ENCODE data around the gene DYNC2H1. TPM values are rescaled to one million over a fixed set of nuclear protein-coding genes. Genes with fewer than 3 reads are reported as not detected.

DYNC2H1 gene
- total and polyA plus RNA-seq, 9 donors: 13.5 to 49.1 (median 26.2) TPM

GRCh38 chr11:103406357-103406756 is 297.1 kb downstream of the DYNC2H1 start:
- DNase-seq: no peak
- no peak overlapping the region for H3K27ac ChIP-seq
- H3K9me3 ChIP-seq: no peaks in the 10 kb centered on the region
- no peaks in the 10 kb centered on the region for H3K4me1 ChIP-seq (ENCODE audit: insufficient read depth)
- no peak overlapping the region for H3K4me3 ChIP-seq
- no peaks in the 10 kb centered on the region for H3K27me3 ChIP-seq
- no peak for TF ChIP-seq CTCF (IDR thresholded peaks at IDR 0.05)
- TF ChIP-seq EP300 (IDR thresholded peaks at IDR 0.05): no peak
- no peak for TF ChIP-seq POLR2A (IDR thresholded peaks at IDR 0.05)
- whole genome bisulfite sequencing, 3 donors: 86 to 95% (median 91%) methylated on average over 3 of the region's 3 CpGs
- intact Hi-C loops (cut with DNase I): no loop called here
- H3K36me3 ChIP-seq: no peaks in the 10 kb centered on the region

DNA sequence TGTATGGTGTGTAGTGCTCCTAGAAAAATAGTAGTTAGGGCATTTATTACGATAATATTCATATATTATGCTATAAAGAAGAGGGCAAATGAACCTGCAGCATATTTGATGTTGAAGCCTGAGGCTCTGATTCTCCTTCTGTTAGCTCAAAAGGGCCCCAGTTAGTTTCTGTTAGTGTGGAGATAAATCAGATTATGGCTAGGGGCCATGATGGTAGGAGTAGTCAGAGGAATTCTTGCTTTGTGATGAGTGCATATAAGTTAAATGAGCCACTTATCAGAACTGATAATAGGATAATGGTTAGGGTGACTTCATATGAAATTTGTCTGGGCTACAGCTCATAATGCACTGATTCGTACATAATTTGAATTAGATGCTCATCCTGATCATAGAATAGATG is 298.4 kb downstream of the DYNC2H1 start:
- H3K4me3 ChIP-seq: no peak overlapping the region
- no peaks in the 10 kb centered on the region for H3K4me1 ChIP-seq (ENCODE audit: insufficient read depth)
- H3K36me3 ChIP-seq: no peaks in the 10 kb centered on the region
- H3K27me3 ChIP-seq: no peaks in the 10 kb centered on the region
- no peak for TF ChIP-seq CTCF (IDR thresholded peaks at IDR 0.05)
- no peak for TF ChIP-seq EP300 (IDR thresholded peaks at IDR 0.05)
- no peak for TF ChIP-seq POLR2A (IDR thresholded peaks at IDR 0.05)
- intact Hi-C loops (cut with DNase I): no loop called here
- H3K9me3 ChIP-seq: no peaks in the 10 kb centered on the region
- H3K27ac ChIP-seq: no peak overlapping the region
- no peak for DNase-seq
- 95 to 96% (median 95%) methylated on average over 2 of the region's 2 CpGs for WGBS, 3 donors

DNA sequence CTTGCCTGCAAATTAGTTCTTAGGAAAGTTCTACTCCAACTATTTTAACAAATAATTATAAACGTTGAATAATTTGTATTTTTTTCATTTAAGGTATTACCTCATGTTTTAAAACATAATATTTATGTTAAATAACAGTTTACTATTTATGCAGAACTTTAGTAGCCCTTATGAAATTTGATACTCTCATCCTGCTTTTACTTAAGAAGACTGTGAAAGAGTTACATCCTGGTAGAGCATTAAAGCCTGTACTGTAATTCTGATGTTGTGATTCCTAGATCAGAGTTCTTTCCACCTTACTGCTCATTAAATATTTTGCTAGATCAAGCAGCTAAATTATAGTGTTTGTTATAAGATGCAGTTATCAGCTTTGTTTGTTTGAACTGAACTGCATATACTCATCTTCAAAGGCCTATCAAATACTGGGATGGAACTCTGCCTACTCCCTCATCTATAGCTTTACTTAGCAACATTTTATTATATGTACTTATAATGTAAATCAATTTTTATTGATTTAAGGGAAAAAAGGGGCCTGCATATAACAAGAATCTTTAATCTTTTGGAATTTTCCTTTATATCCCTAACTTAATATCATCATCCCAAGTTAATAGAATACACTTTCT is 304.2 kb downstream of the DYNC2H1 start:
- WGBS, 3 donors: 14 to 34% (median 17%) methylated on average over 1 of the region's 1 CpG
- intact Hi-C loops (cut with DNase I): no loop called here
- Histone ChIP-seq H3K4me1 (ENCODE audit: insufficient read depth) (no peaks in the 10 kb centered on the region), H3K36me3 (no peaks in the 10 kb centered on the region), H3K27me3 (no peaks in the 10 kb centered on the region), H3K27ac (no peak overlapping the region), H3K9me3 (no peaks in the 10 kb centered on the region), H3K4me3 (no peak overlapping the region)
- no peak for TF ChIP-seq CTCF (IDR thresholded peaks at IDR 0.05)
- no peak for TF ChIP-seq POLR2A (IDR thresholded peaks at IDR 0.05)
- TF ChIP-seq EP300 (IDR thresholded peaks at IDR 0.05): no peak
- DNase-seq: no peak

DNA sequence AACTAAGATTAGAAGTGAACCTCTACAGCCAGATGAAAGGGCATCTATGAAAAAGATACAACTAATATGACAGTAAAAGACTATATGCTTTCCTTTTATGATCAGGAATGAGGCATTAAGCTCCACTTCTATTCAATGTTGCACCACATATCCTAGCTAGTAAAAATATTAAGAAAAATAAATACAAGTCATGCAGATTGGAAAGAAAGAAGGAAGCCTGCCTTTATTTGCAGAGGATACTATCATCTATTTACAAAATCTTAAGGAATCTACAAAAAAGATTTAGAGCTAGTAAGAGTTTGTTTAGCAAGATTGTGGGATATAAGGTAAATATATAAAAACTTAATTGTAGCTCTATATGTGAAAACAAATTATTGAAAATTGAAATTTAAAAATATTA is 308.8 kb downstream of the DYNC2H1 start:
- Histone ChIP-seq H3K9me3 (no peaks in the 10 kb centered on the region), H3K36me3 (no peaks in the 10 kb centered on the region), H3K27ac (no peak overlapping the region), H3K4me3 (no peak overlapping the region), H3K27me3 (no peaks in the 10 kb centered on the region), H3K4me1 (ENCODE audit: insufficient read depth) (no peaks in the 10 kb centered on the region)
- intact Hi-C loops (cut with DNase I): no loop called here
- TF ChIP-seq EP300 (IDR thresholded peaks at IDR 0.05): no peak
- DNase-seq: no peak

DNA sequence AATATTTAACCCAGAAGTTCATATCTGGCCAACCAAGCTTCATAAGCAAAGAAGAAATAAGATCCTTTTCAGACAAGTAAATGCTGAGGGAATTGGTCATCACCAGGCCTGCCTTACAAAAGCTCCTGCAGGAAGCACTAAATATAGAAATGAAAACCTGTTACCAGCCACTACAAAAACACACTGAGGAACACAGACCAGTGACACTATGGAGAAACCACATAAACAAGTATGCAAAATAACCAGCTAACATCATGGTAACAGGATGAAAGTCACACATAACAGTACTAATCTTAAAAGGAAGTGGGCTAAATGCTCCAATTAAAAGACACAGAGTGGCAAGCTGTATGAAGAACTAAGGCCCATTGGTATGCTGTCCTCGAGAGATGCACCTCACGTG is 311.4 kb downstream of the DYNC2H1 start:
- TF ChIP-seq CTCF (IDR thresholded peaks at IDR 0.05) (no peak), POLR2A (IDR thresholded peaks at IDR 0.05) (no peak), EP300 (IDR thresholded peaks at IDR 0.05) (no peak)
- H3K4me1 ChIP-seq (ENCODE audit: insufficient read depth): no peaks in the 10 kb centered on the region
- DNase-seq: no peak
- WGBS, 3 donors: 96 to 99% (median 98%) methylated on average over 2 of the region's 2 CpGs
- H3K27ac ChIP-seq: no peak overlapping the region
- H3K27me3 ChIP-seq: no peaks in the 10 kb centered on the region
- H3K36me3 ChIP-seq: no peaks in the 10 kb centered on the region
- intact Hi-C loops (cut with DNase I): no loop called here
- H3K4me3 ChIP-seq: no peak overlapping the region
- no peaks in the 10 kb centered on the region for H3K9me3 ChIP-seq
